ENCODE data around the gene TNFRSF19.
"Not testable (repeated sequence)": the region's sequence is repeated elsewhere in the genome, so short reads cannot be mapped to it uniquely, and the experiment has no call there.

The TNFRSF19 gene, protein sequence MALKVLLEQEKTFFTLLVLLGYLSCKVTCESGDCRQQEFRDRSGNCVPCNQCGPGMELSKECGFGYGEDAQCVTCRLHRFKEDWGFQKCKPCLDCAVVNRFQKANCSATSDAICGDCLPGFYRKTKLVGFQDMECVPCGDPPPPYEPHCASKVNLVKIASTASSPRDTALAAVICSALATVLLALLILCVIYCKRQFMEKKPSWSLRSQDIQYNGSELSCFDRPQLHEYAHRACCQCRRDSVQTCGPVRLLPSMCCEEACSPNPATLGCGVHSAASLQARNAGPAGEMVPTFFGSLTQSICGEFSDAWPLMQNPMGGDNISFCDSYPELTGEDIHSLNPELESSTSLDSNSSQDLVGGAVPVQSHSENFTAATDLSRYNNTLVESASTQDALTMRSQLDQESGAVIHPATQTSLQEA

DNA sequence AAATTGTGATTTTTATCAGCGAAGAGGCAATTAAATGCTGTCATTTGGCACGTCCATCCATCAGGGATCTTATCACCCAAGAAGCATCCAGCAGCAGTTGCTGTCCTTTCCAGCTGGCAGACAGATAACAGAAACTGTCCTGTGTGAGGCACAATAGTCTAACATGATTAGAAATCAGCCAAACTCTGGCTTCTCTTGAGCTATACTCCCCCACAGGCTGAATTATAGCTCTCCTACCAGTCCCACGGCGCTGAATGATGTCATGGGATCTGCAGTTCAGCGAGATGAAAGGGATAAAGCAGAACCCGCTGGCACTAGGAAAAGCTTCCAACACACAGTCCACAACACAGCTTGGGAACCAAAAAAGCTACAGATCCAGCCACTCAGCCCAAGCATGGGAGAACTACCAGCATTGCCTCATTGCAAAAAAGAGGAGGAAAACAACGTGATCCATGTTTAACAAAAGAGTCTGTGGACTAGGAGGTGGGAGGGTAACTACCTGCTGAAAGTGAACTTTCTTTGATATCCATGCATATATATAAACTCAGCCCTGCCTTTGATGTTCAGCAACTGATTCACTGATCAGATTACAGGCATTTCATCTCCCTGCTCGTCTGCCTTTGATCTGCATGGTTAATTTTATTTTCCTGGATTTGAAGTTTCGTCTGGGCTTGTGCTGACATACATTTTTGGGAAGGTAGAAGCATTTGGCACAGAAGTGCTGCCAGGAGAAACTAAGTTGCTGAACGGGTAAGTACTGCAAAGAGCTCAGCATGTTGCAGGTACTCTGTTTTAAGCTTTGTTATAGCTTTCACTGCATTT, at the start of gene TNFRSF19:
Gene TNFRSF19, plus strand, starts transcription at position 314 of the 822 bp plus-strand sequence. CDS start 19,772 bp downstream, outside the sequence.
- in situ Hi-C loops (cut with HindIII; ENCODE audit: low sequenced_read_pairs): no loop called here

DNA sequence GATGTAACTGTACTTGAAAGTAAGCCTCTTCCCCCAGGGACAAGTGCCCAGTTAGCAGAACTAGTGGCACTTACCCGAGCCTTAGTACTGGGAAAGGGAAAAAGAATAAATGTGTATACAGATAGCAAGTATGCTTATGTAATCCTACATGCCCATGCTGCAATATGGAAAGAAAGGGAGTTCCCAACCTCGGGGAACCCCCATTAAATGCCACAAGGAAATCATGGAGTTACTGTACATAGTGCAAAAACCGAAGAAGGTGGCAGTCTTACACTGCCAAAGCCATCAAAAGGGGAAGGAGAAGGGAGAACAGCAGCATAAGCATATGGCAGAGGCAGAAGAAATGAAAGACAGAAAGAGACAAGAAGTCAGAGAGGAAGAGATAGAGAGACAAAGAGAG, 40.3 kb upstream of the TNFRSF19 start:
- in situ Hi-C loops (cut with HindIII; ENCODE audit: low sequenced_read_pairs): not testable (repeated sequence)

DNA sequence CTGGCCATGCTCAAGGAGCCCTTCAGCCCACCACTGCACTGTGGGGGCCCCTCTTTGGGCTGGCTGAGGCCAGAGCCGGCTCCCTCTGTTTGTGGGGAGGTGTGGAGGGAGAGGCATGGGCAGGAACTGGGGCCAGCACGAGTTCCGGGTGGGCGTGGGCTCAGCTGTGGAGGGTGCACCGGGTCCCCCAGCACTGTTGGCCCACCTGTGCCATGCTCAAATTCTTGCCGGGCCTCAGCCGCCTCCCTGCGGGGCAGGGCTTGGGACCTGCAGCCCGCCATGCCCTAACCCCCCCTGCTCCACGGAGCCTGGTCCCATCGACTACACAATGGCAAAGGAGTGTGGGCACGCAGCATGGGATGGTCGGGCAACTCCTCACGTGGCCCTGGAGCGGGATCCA, 38.8 kb upstream of the TNFRSF19 start:
- in situ Hi-C loops (cut with HindIII; ENCODE audit: low sequenced_read_pairs): no loop called here

DNA sequence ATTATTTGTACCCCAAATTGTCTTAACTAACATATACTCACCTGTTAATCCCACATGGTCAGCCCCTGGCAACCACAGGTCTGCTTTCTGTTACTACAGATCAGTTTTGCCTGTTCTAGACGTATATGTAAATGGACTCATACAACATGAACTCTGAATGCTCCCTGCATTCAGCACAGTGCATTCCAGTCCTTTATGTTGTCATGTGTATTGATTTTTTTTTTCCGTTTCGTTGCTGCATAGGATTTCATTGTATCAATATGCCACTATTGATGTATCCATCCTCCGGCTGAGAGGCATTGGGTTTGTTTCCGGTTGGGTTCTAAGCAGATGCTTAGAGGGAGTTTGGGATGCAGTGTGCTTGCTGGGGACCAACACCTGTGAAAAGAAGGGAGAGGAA, 36.1 kb upstream of the TNFRSF19 start:
- in situ Hi-C loops (cut with HindIII; ENCODE audit: low sequenced_read_pairs): no loop called here

DNA sequence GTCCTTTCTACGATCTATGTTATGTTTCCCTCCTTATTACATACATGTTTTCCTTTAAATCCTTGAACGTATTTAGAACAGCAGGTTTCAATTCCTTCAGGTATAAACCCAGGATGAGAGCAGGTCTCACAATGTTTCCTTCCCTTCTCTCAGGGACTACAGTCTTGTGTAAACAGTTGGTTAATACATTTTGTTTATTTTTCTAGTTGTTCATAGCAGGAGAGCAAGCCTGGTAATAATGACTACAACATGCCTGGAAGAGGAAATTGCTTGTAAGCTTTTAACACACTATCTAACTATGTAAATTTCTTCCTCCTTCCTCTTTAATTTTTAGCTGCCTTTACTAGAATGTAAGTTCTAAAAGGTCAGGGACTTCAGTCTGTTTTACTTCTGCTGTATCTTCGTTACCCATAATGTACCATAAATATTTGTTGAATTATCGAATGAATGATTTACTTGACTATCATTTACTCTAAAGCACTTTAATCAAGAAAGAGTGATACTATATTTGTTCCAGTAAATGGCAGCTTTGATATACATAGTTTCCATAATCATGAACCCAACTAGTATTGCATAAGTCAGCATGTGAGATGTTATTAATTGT, 28.9 kb upstream of the TNFRSF19 start:
- in situ Hi-C loops (cut with HindIII; ENCODE audit: low sequenced_read_pairs): no loop called here

DNA sequence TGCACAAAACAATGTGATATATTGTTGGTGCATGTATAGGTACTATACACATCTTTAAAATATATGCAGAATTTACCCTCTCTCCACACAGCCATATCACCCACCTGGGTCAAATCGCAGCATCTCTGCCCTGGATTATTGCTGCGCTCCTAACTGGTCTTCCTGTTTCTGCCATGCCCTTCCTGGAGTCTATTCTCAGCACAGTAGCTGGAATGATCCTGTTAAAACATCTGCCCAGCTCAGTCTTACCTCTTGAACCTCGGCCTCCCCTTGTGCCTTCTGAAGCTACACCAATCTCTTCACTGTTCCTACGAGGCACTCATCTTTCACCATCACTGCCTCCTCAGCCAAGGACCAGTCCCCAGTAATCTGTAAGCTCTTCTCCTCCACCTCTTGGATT, 25.5 kb upstream of the TNFRSF19 start:
- in situ Hi-C loops (cut with HindIII; ENCODE audit: low sequenced_read_pairs): no loop called here

DNA sequence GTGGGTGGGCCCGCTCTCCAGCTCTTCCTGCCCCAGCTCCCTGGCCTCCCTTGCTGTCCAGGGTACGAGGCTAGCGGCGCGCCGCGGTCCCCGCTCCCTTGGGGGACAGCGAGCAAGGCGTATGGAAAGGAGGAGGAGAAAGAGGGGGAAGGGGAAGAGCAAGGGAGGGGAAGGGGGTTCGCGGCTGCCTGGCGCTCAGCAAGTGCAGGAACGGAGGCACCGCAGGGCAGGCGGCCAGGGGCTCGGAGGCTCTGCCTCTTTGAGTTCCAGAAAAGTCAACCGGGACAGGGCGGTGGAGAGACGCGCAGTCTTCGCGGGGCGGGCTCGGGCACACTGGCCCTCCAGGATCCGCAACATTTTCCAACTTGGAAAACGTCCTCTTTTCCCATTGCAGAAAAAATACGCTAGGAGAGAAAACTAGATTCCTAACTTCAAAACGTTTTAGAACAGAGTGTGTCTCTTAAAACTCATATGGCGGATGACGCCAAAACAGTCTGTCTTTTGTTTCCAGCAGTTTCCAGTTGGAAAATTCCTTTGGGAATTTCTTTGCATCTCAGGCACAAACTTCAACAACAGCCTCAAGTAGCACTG, 23.1 kb upstream of the TNFRSF19 start:
- in situ Hi-C loops (cut with HindIII; ENCODE audit: low sequenced_read_pairs): no loop called here

DNA sequence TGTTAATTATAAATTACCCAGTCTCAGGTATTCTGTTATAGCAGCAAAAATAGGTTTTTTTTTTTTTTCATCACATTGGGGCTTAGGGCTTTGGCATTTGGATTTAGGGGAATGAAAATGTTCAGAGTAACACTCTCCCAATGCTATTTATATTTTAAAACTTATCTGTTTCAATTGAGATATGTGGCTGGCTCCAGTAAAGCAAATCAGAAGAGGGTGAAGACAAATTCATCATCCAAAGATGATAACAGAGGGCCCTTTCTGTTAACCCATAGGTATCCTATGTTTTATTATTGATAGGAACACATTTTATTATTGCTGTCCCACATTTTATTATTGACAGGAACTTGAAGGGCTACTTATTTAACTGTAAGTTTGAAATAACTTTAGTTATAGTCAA, 20.5 kb upstream of the TNFRSF19 start:
- in situ Hi-C loops (cut with HindIII; ENCODE audit: low sequenced_read_pairs): no loop called here

DNA sequence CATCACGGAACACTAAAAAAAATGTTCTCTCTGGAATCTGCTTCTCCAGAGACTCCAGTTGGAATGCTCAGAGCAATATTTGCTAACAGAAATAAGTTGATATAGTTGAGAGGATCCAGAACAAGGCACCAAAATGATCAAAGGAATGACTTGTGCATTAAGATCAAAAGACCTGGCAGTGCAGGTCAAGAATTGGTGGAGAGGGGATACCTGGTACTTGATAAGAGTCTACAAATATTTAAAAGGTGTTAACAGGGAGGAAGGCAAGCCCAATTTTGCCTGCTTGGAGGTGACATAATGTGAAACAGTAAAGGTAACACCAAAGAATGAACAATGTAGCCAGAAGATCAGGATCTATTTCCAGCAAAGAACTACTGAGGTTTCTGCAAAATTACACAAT, 20.0 kb upstream of the TNFRSF19 start:
- in situ Hi-C loops (cut with HindIII; ENCODE audit: low sequenced_read_pairs): no loop called here

DNA sequence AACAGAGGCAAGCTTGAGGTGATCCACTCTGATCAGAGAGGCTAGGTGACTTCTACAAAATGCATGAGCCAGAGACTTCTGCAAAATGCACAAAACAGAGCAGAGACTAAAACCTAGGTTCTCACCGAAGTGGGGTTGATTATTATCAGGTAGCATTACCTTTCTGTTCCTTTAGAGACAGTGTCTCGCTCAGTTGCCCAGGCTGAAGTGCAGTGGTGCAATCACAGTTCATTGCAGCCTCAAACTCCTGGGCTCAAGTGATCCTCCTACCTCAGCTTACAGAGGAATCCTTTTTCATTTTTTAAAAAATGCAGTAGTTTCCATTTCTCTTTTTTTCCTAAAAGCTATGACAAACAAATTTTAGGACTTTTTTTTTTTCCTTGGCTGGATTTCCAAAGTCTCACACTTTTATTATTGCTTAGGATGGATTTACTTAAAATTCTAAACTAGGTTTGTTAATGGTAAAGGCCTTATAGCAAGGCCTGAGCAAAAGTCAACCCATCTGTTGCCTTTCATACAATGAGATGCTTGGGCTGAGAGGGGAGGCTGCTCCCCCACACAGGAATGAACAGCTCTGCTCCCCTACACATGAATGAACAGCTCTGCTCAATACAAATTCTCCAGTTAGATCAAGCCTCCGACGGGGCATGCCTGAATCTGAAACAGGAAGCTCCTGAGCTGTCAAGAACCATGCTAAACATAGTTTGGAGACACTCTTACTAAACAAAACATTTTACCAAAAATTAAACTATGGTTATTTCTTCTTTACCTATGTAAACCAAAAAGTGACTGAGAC, 18.8 kb upstream of the TNFRSF19 start:
- in situ Hi-C loops (cut with HindIII; ENCODE audit: low sequenced_read_pairs): no loop called here

DNA sequence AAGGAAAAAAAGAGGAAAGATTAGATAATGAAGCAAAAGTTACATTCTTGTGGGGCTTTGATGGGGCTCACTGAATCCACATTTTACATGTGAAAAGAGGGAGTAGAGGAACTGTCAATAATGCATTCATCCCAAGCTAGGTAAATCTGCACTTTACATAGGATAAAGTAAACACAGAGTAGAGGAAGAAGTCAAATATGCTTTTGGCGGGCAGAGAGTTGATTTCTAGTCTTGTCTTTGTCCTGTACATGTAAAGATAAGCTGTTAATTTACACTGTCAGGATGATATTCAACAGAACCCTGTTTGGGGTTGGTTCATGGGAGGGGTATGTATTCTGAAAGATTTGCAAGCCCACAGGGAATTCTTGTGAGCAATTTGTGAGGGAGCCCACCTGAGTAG, 18.0 kb upstream of the TNFRSF19 start:
- in situ Hi-C loops (cut with HindIII; ENCODE audit: low sequenced_read_pairs): no loop called here

DNA sequence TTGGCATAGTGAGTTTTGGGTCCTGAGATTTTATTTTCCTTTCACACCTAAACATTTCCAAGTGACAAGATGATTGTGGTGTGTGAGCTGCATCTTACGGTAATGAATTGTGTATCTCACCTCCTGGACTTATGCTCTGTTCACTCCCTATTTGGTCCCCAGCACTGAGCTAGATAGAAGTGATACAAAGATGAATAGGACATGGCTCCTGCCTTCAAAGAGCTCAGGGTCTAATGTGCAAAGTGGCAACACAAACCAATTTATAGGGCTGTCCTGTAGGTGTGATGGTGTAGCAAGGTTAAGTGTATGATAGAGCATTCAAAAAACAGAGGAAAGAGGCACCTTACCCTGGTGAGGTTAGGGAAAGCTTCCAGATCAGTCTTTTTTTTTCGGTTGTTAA, 17.6 kb upstream of the TNFRSF19 start:
- in situ Hi-C loops (cut with HindIII; ENCODE audit: low sequenced_read_pairs): no loop called here

DNA sequence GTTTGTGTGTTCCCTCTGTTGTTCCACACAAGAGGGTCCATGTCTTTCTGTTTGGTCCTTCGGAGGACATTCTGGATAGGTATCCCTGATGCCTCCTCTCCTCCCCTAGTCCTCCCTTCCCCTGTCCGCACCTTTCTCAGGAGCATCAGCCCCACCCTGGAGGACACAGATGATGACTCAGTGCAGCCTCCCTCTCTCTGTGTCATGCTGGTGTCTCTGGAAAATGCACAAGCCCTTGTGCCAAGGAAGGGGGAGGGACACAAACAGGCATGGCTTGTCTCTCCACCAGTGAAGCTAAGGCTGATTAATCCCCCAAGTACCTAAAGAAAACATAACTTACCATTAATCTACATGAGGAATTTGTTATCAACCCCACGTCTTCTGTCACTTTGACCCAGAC, 16.2 kb upstream of the TNFRSF19 start:
- in situ Hi-C loops (cut with HindIII; ENCODE audit: low sequenced_read_pairs): no loop called here

DNA sequence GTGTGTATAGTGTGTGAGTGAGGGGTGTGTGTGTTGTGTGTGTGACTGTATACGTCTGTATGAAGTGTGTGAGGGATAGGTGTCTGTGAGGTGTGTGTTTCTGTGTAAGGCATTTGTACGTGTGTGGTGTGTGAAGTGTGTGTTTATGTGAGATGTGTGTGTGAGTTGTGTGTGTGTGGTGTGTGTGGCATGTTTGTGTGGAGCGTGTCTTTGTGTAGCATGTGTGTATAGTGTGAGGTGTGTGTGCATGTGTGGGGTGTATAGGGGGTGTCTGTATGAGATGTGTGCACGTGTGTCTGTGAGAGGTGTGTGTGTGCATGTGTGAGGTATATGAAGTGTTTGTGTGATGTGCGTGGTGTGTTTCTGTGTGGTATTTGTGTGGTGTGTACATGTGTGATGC, 13.2 kb upstream of the TNFRSF19 start:
- in situ Hi-C loops (cut with HindIII; ENCODE audit: low sequenced_read_pairs): no loop called here

DNA sequence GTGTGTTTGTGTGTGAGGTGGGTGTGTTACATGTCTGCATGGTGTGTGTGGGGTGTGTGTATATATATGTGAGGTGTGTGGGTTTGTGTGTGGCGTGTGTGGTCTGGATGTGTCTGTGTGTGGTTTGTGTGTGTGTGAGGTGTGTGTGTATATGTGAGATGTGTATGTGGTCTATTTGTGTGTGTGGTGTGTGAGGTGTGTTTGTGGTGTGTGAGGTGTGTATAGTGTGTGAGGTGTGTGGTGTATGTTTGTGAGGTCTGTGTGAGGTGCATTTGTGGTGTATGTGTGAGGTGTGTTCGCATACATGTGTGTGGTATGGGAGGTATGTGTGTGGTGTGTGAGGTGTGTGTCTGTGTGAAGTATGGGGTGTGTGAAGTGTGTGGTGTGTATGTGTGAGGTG, 12.5 kb upstream of the TNFRSF19 start:
- in situ Hi-C loops (cut with HindIII; ENCODE audit: low sequenced_read_pairs): no loop called here

DNA sequence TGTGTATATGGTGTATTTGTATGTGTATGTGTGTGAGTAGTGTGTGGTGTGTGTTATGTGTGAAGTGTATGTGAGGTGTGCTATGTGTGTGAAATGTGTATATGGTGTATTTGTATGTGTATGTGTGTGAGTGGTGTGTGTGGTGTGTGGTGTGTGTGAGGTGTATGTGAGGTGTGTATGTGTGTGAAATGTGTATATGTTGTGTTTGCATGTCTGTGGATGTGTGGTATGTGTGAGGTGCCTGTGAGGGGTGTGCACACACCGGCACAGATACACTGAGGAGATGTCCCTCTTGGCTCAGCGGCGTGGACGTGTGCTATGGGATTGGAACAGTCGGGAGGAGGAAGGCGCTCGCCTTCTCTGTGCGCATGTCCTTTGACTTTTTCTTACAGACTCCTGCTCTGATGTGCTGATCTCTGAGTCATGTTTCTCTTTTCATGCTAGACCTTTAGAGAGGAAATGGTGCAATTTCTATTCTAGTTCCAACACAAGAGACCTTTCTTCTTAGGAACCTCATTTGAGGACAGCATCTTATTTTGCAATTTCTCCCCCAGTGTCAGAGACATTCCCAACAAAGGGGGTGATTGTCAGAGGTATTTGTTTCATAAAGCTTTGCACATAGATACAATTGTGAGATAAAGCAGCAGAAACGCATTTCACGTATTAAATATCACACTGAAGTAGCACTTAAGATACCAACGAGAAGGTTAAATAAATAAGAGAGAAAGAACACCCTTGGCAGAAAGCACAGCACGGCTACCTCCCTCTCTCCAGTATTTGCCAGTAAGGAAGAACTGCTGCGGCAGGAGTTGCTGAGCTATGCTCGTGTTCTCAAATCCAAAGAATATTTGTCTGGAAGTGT, 11.3 kb upstream of the TNFRSF19 start:
- in situ Hi-C loops (cut with HindIII; ENCODE audit: low sequenced_read_pairs): no loop called here

DNA sequence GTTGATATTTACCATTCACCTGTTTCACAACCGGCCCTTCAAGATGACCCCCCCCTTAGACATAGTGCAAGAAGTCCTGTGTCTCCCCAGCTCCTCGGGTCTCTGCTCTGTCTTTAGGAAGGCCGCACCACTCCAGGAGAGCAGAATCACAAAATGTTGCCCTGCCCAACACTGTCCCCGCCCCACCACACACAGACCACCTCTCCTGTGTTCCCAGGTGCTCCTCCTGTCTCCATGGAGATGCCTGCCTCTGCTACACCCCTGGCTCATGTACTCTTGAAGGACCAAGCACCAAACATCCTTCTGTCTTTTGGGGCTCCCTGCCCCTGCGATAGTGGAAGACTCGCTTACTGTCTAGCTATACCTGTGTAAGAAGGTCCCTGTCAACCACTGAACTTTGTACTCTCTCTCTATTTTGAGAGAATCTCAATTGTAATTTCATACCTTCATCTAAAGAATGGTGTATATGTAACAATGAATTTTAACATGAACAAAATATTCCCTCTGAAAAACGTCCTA, 9.6 kb upstream of the TNFRSF19 start:
- in situ Hi-C loops (cut with HindIII; ENCODE audit: low sequenced_read_pairs): no loop called here

DNA sequence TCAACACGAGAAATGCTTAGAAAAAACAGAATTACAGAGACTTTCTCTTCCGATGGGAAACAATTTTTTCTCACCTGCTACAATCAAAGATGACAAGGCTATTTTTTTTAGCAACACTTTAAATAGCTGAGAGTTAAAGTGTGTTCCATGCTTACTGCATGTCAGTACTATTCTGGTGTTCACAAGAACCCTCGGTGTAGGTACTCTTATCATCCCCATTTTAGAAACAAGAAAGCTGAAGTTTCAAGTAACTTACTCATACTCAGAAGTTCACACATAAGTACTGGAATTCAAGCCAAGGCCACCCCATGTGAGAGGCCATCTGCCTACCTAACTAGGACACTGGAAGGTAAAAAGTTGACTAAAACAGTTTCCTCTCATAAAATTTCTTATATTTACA, 9.0 kb upstream of the TNFRSF19 start:
- in situ Hi-C loops (cut with HindIII; ENCODE audit: low sequenced_read_pairs): no loop called here

DNA sequence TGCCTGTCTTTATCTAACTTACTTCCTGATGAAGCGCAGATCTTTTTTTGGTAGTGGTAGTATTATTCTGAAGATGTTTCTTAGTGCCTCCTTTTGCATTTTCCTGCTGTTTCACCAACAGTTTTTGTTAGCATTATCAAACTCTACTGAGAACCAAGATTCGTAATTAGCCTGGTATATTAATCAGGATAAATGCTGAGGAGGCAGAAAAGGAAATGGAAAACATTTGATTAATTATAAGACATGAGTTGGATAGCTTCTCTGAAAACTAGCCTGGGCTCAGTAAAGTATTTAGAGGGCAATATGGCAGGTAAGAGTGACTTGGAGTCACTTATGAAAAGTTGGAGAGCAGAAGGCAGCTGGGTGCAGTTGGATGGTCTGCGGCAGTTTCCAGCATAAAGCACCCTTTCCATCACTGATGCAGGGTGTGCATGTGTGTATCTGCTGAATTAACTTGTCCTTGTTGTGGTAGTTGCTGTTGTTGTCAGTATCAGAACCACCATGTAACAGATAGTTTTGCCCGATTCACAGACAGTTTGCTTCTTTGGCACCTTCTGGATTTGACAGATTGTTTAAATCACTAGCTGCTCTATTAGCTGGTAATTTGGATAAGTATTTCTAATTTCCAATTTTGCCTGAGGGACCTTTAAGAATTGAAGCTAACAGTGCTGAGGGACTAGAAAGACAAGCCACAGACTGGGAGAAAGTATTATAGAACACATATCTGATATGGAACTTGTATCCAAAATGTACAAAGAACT, 6.9 kb upstream of the TNFRSF19 start:
- in situ Hi-C loops (cut with HindIII; ENCODE audit: low sequenced_read_pairs): no loop called here
